ENCODE measurements around the gene PLEKHG5. TPM values are rescaled to one million over a fixed set of nuclear protein-coding genes. Genes with fewer than 3 reads are reported as not detected.
"Not testable (repeated sequence)": the region's sequence is repeated elsewhere in the genome, so short reads cannot be mapped to it uniquely, and the experiment has no call there.

Gene PLEKHG5
- total RNA-seq, 2 experiments from 2014 or later: 4.7 to 5.0 TPM

DNA sequence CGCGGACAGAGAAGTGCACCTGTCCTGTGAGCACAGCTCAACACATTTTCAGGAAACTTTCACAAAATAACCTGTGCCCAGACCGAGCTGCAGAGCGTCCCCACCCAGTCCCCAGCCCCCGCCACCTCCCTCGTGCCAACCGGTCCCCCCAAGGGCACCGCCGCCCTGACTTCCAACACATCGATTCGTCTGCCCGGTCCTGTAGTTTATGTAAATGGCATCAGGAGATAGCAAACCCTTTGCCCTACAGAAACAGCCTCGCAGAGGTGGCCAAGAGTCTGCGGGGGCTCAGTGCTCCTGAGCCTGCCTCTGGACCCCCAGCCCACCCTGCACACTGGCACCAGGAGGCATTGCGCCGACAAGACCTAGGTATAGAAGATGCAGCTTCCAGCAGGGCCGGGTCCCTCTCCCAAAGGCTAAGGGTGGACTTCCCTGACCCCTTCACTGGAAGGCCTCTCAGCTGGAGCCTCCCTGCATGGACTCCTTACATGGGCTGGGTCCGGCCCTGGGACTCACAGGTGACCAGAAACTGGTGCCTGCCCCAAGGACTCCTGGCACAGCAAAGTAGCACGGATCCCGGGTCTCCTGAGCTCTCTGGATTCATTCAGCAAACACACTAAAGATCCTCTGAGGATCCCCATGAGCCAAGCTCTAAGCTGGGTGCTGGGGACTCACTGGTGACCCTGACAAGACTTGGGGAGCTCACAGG is 6.6 kb upstream of the PLEKHG5 start:
- Mint-ChIP-seq H3K4me1 (peaks cover 15% of the 10 kb centered on the region), H3K27ac (peak overlapping the region; percentile 61), H3K4me3 (peak overlapping the region; percentile 73), H3K36me3 (no peaks in the 10 kb centered on the region), H3K9me3 (no peaks in the 10 kb centered on the region), H3K27me3 (peaks cover 20% of the 10 kb centered on the region)
- no peak for ATAC-seq (ENCODE audit: low read depth)
- no peak for DNase-seq
- POLR2A ChIA-PET: interaction anchor here (1.3 to 1.6 kb wide), 2 partner anchors 7 to 9 kb away, joined by 3 to 7 read pairs; no protein-coding TSS in a partner anchor

DNA sequence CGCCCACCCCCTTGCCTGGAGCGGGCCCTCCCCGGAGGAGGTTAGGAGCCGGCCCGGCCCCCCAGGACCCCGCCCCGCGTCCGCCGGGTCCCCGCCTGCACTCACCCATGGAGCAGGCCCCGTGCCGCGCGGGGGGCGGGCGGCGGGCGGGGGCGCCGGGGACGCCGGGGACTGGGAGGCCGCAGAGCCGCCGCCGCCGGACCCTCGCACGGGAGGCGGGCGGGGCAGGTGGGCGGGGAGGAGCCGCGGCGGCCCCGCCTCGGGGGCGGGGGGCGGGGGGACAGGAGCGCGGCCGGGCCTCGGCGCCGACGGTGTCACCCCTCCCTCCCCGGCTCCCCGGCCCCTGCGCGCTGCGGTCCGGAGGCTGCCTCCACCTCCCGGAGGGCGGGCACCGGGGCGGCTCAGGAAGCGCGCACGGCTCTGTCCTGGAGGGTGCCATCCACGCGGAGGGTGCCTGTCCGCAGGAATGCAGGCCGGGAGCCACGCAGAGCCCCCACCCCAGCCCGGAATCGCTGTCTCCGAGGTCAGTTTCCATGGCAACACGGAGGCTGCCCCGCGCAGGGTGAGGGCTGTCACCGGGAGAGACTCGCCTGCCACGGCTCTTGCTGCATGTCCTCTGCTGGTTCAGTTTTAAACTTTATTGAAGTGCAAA is 5.9 kb upstream of the PLEKHG5 start:
- Mint-ChIP-seq H3K4me3 (peak overlapping the region; percentile 73), H3K36me3 (no peaks in the 10 kb centered on the region), H3K27ac (peak overlapping the region; percentile 61), H3K4me1 (peaks cover 21% of the 10 kb centered on the region), H3K9me3 (no peaks in the 10 kb centered on the region), H3K27me3 (peaks cover 20% of the 10 kb centered on the region)
- ATAC-seq (ENCODE audit: low read depth) (peak; percentile 66), DNase-seq (peak; percentile 69)
- POLR2A ChIA-PET: interaction anchor here (1.3 kb wide), 1 partner anchor 10 kb away, joined by 3 read pairs; no protein-coding TSS in a partner anchor

DNA sequence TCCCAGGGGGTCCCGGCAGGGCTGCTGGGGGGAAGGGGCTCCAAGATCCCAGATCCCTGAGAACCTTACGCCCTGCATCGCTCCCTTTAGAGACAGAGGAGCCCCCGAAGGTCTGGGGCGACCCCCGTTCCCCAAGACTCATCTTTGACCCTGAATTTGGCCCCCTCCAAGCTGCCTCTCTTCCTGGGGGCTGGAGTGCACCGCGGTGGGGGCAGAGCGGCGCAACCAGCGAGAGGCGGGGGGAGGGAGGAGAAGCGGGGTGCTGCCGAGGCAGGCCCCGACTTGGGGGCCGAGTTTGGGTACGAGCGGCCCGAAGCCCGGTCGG is 5.4 kb upstream of the PLEKHG5 start:
- no peak overlapping the region for H3K27ac Mint-ChIP-seq
- H3K4me3 Mint-ChIP-seq: peak overlapping the region; percentile 39
- POLR2A ChIA-PET: no interaction called here
- peaks cover 20% of the 10 kb centered on the region for H3K27me3 Mint-ChIP-seq
- peaks cover 23% of the 10 kb centered on the region for H3K4me1 Mint-ChIP-seq
- H3K36me3 Mint-ChIP-seq: no peaks in the 10 kb centered on the region
- no peak for ATAC-seq (ENCODE audit: low read depth)
- DNase-seq: no peak
- no peaks in the 10 kb centered on the region for H3K9me3 Mint-ChIP-seq

DNA sequence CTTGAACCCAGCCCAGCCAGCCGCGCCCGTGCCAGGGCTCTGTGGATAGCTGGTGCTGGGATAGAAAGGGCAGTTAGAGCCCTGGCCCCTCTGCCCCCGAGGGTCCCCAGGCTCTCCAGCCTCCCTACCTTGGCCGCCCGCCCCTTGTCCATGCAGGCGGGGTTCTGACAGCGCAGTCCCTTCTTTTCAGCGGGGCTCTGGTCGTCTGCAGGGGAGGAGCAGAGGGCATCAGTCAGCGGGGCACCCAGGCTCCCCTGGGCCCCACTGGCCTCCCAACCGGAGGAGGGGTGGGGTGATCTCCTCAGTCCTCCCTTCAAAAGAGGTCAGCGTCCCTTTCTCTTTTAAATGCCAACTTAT is 4.9 kb upstream of the PLEKHG5 start:
- Mint-ChIP-seq H3K27me3 (peaks cover 20% of the 10 kb centered on the region), H3K9me3 (no peaks in the 10 kb centered on the region), H3K4me1 (peaks cover 28% of the 10 kb centered on the region), H3K36me3 (no peaks in the 10 kb centered on the region), H3K27ac (no peak overlapping the region), H3K4me3 (peak overlapping the region; percentile 39)
- ATAC-seq (ENCODE audit: low read depth) (no peak), DNase-seq (no peak)
- POLR2A ChIA-PET: no interaction called here

DNA sequence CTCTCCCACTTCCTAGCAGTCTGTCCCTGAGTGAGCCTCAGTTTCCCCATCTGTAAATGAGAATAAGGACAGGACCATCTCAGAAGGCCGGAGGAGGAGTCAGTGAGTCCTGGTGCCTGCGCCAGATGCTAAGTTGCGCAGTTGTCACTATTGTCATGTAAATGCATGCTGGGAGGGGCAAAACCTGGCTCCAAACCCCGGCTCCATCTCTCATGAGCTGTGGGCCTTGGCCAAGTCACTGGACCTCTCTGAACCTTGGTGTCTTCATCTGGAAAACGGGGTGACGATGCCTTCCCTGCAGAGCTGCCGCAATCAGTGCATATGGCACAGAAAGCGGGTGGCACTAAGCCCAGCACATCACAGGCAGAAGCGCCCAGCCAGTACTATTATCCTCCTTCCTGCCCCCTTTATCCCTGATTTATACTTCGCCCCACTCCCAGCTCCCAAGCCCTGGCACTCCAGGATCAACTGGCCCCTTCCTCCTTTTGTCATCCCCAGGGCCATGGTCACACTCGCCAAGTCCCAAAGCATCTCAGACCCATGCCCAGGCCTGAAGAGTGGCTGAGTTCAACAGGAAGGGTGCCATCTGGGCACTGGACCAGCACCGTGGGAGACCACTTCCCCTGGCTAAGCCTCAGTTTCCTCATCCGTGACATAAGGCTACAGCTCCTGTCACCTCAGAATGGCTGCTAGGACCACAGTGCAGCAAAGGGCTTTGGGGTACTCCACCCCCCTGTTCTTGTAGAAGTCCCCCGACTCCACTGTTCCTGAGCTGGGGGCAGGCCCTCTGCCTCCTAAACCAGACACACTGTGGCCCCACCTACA is 4.3 kb upstream of the PLEKHG5 start:
- Mint-ChIP-seq H3K27me3 (peaks cover 16% of the 10 kb centered on the region), H3K36me3 (no peaks in the 10 kb centered on the region), H3K4me1 (peaks cover 31% of the 10 kb centered on the region), H3K9me3 (no peaks in the 10 kb centered on the region), H3K4me3 (peak overlapping the region; percentile 39), H3K27ac (no peak overlapping the region)
- POLR2A ChIA-PET: no interaction called here
- ATAC-seq (ENCODE audit: low read depth) (no peak), DNase-seq (no peak)

DNA sequence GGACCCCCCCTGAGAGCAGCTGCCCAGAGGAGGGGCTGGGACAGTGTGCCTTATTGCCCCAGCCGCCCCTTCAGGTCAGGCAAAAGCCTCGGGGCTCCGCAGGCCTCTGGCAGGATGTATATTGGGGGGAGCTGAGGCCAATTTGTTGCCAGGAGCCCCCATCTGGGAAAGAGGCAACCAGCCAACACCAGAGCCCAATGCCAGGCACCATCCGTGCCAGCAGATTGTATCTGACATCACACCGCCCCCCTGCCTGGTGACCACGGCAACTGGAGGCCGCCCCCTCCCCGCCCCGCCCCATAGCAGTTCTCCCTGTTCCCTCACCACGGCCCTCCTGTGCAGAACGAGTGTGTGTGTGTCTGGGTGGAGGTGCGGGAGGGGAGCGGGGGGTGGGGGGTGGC is 3.6 kb upstream of the PLEKHG5 start:
- Mint-ChIP-seq H3K4me1 (peaks cover 31% of the 10 kb centered on the region), H3K27me3 (peaks cover 16% of the 10 kb centered on the region), H3K27ac (no peak overlapping the region), H3K4me3 (no peak overlapping the region), H3K9me3 (no peaks in the 10 kb centered on the region), H3K36me3 (no peaks in the 10 kb centered on the region)
- DNase-seq (no peak), ATAC-seq (ENCODE audit: low read depth) (no peak)
- POLR2A ChIA-PET: no interaction called here

DNA sequence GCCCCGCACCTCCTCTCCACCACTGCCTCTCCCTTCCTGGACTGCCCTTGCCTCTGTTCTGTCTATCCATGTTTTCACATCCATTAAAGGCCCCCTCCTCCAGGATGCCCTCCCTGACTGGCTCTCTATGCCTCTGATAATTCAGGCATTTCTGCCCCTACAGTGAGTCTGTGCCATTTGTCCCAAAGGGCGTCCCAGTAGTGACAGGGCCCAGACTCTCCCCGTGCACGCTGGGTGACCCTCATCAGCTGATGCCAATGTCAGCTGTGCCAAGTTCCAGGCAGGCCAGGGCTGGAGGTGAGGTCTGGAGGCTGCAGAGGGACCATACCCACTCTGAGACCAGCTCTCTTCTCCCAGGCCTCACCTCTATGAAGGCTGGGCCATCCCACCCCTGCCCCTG is 3.2 kb upstream of the PLEKHG5 start:
- no peak overlapping the region for H3K4me3 Mint-ChIP-seq
- POLR2A ChIA-PET: interaction anchor here (1.2 kb wide), 1 partner anchor 60 kb away, joined by 3 read pairs; the partner anchor contains the start of genes NOL9 and TAS1R1
- peaks cover 16% of the 10 kb centered on the region for H3K27me3 Mint-ChIP-seq
- no peaks in the 10 kb centered on the region for H3K9me3 Mint-ChIP-seq
- ATAC-seq (ENCODE audit: low read depth) (no peak), DNase-seq (no peak)
- H3K27ac Mint-ChIP-seq: no peak overlapping the region
- peaks cover 31% of the 10 kb centered on the region for H3K4me1 Mint-ChIP-seq
- no peaks in the 10 kb centered on the region for H3K36me3 Mint-ChIP-seq

DNA sequence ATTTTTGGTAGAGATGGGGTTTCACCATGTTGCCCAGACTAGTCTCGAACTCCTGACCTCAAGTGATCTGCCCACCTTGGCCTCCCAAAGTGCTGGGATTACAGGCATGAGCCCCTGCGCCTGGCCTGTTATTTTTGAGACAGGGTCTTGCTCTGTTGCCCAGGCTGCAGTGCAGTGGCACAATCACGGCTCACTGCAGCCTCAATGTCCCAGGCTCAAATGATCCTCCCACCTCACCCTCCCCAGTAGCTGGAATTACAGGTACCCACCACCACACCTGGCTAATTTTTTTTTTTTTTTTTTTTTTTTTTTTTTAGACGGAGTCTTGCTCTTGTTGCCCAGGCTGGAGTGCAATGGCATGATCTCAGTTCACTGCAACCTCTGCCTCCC is 2.4 kb upstream of the PLEKHG5 start:
- H3K4me3 Mint-ChIP-seq: not testable (repeated sequence)
- POLR2A ChIA-PET: interaction anchor here (0.6 to 1.2 kb wide), 2 partner anchors 61 to 161 kb away, joined by 3 to 4 read pairs; partner anchors contain the start of genes NOL9 and TAS1R1
- H3K4me1 Mint-ChIP-seq: peaks cover 31% of the 10 kb centered on the region

DNA sequence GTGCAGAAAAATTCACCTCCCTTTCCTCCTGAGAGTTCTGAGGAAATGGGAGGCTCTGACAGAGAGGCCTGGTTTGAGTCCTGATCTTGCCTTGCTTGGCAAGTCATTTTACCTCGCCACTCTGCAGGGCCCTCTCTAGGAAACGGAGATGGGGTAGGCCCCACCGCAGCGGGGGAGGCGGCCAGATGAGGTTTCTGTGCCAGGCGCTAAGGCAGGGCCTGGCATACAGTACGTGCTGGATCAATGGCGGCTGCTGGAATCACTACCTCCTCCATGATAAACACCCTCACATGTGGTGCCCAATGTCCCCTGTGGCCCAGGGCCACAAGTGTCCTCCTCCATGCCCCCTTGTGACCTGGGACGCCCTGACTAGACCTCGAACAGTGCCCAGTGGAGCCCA is 499 bp upstream of the PLEKHG5 start:
- DNase-seq (no peak), ATAC-seq (ENCODE audit: low read depth) (no peak)
- POLR2A ChIA-PET: interaction anchor here (1.5 kb wide), 1 partner anchor 110 kb away, joined by 7 read pairs; no protein-coding TSS in a partner anchor
- H3K4me1 Mint-ChIP-seq: peaks cover 26% of the 10 kb centered on the region
- no peaks in the 10 kb centered on the region for H3K36me3 Mint-ChIP-seq
- H3K27me3 Mint-ChIP-seq: peaks cover 18% of the 10 kb centered on the region
- peak overlapping the region; percentile 73 for H3K27ac Mint-ChIP-seq
- no peaks in the 10 kb centered on the region for H3K9me3 Mint-ChIP-seq
- peak overlapping the region; percentile 79 for H3K4me3 Mint-ChIP-seq

More for the DNA sequence above, 2.4 kb upstream of the PLEKHG5 start:
- not testable (repeated sequence) for ATAC-seq (ENCODE audit: low read depth); H3K36me3 Mint-ChIP-seq; H3K9me3 Mint-ChIP-seq; H3K27ac Mint-ChIP-seq; DNase-seq
- H3K27me3 Mint-ChIP-seq: peaks cover 16% of the 10 kb centered on the region

DNA sequence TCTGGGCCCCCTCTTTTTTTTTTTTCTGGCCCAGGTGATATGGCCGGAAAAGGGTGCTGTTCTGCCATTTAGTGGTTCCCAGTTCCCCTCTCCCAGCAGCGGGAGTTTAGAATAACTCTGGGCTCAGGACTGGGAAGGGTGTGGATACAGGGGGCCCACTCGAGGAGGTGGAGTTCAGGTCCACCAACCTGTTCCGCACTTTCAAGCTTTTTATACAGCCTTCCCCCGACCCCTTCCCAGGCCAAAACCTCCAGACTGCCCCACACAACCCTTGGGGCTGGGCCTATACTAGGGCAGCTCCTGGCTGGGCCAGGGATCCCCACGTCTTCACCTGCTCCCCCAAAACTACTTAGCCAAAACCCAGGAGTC is 402 bp downstream of the PLEKHG5 start:
- Mint-ChIP-seq H3K36me3 (no peaks in the 10 kb centered on the region), H3K4me3 (peak overlapping the region; percentile 79), H3K9me3 (no peaks in the 10 kb centered on the region), H3K4me1 (peaks cover 32% of the 10 kb centered on the region), H3K27ac (peak overlapping the region; percentile 73), H3K27me3 (peaks cover 19% of the 10 kb centered on the region)
- POLR2A ChIA-PET: interaction anchor here (0.8 to 1.9 kb wide), 10 partner anchors 8 to 113 kb away, joined by 3 to 11 read pairs (median 4); partner anchors contain the start of genes ACOT7, KLHL21, NOL9 and TAS1R1
- DNase-seq (no peak), ATAC-seq (ENCODE audit: low read depth) (no peak)

DNA sequence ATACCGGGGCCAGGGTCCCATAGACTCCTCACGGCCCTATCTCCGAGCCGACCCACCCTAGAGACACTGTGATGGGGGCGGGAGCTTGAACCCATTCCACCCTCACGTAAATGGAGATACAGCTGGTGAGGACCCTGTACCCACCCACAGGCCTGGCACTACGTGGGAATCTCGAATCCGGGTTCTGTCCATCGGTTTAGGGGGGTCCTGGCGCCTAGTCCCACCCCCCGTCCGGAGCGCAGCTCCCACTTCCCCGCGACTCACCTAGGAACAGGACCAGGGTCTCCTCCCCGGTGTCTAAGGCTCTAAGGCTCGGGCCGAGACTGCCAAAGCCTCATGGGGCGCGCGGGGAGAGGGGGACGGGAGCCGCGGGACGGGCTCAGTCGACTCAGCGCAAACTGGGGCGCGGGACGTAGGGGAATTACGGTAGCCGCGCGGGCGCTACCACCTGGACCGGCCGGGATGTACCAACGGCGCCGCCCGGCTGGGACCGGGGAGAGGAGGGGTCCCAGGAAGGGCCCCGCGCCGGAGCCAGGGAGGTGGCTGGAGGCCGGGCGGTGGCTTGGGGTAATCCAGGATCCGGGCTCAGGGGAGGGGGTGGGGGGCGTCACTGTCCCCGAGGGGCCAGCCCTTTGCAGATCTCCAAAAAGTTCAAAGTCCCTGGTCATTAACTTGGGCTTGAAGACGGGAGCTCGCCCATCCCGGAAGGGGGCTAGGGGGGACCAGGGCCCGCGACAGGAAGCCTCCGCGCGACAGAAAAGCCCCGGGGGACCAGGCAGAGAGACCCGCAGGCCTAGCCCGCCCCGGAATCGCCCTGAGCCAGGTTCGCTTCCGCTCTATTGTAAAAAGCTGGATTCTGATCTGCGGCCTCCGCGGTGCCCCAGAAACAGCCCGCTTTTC is 1.0 kb downstream of the PLEKHG5 start:
- H3K27me3 Mint-ChIP-seq: peaks cover 18% of the 10 kb centered on the region
- H3K9me3 Mint-ChIP-seq: no peaks in the 10 kb centered on the region
- peak overlapping the region; percentile 73 for H3K27ac Mint-ChIP-seq
- DNase-seq (peak; percentile 78), ATAC-seq (ENCODE audit: low read depth) (peak; percentile 60)
- H3K36me3 Mint-ChIP-seq: no peaks in the 10 kb centered on the region
- H3K4me3 Mint-ChIP-seq: peak overlapping the region; percentile 79
- POLR2A ChIA-PET: interaction anchor here (0.8 to 1.9 kb wide), 11 partner anchors 9 to 114 kb away, joined by 3 to 11 read pairs (median 4); partner anchors contain the start of genes ACOT7, KLHL21, NOL9 and TAS1R1
- peaks cover 28% of the 10 kb centered on the region for H3K4me1 Mint-ChIP-seq

DNA sequence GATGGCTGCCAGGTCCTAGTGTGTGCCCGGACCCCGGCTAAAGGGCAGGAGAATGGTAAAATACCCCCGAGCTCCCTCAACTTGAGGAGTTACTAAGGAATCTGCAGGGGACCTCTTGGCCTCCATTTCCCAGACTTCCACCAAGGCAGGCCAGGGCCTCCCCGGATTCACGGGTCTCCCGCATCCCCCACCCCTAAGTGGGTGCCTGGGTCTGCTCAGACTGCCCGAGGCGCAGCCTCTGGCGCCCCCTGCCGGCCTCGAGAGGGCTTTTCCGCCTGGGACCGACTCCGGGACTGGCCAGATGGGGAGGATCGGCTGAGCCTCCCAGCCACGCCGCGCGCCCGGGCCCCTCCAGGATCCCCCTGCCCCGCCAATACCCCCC is 1.7 kb downstream of the PLEKHG5 start:
- peak; percentile 89 for DNase-seq
- peak; percentile 58 for ATAC-seq (ENCODE audit: low read depth)
- Mint-ChIP-seq H3K4me1 (peaks cover 28% of the 10 kb centered on the region), H3K27ac (peak overlapping the region; percentile 73), H3K4me3 (peak overlapping the region; percentile 79), H3K27me3 (peaks cover 18% of the 10 kb centered on the region), H3K36me3 (no peaks in the 10 kb centered on the region), H3K9me3 (no peaks in the 10 kb centered on the region)
- POLR2A ChIA-PET: interaction anchor here (1.0 to 1.9 kb wide), 6 partner anchors 9 to 113 kb away, joined by 3 to 11 read pairs (median 4); partner anchors contain the start of genes KLHL21, NOL9, TAS1R1 and TNFRSF25

Data from activated naive CD8-positive, alpha-beta T cell treated with anti-CD3 and anti-CD28 coated beads, Interleukin-2, amount 10 ng/mL, durations not matched to agents 7 days and 5 days (primary cell).